ENCODE data around the gene LTBP1.
"Not testable (repeated sequence)": the region's sequence is repeated elsewhere in the genome, so short reads cannot be mapped to it uniquely, and the experiment has no call there.

Gene LTBP1

DNA sequence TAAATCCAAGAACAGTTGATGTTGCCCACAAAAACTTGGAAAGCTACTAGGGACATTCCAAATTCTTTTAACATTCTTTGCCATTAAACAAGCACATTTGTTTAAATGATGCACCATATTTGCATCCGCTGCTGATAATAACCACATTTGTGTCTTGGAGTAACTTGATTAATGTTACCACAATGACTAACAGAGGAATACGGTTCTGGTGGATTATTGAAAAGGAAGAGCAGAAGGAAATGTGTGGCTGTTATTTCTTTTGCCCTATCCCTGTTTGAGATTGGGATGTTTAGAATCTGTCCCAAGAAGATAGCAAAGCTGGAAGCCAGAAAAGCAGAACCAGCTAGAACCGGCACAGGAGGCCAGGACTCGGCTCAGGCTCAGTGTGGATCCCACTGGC lies 490.5 kb downstream of the LTBP1 start:
- peak; percentile 94 for DNase-seq

DNA sequence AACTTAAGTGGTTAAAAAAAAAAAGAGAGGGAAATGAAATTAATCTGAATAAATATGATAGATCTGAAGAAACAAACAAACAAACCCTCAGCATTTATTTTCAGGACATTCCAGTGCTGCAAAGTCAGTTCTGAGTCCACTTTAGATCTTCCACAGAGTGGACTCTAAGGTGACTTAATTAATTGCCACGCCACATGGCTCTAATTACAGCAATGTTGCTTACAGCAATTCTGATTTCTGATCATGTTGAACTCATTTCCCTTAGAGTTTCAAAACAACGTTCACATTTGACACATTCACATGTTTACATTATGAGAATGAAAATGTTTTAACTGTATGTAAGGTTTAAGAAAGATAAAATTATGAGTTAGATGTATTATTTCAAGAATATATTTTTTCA lies 491.1 kb downstream of the LTBP1 start:
- DNase-seq: no peak

DNA sequence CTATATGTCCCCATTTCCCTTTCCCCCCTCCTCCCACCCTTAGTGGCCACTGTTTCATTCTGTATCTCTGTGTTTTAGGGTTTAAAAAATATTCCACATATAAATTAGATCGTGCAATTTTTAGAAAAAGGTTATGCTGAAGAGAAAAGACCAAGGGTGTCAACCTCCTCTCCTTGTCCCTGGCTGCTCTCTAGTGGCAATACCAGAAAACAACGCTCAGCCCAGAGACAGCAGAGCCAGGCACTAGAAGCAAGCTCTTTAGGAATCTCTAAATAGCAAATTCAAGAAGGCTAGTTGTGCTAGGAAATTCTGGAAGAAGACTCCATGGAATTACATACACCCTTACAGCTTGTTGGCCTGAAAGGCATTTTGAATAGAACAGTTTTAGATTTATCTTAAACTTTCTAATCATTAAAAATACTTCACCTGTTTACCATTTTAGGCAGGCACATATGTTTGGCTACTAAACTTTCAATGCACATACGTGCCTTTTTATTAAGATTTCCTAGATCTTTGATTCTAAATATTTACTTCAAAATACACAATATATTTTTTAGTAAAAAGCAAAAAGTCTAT lies 494.6 kb downstream of the LTBP1 start:
- peak; percentile 71 for DNase-seq

DNA sequence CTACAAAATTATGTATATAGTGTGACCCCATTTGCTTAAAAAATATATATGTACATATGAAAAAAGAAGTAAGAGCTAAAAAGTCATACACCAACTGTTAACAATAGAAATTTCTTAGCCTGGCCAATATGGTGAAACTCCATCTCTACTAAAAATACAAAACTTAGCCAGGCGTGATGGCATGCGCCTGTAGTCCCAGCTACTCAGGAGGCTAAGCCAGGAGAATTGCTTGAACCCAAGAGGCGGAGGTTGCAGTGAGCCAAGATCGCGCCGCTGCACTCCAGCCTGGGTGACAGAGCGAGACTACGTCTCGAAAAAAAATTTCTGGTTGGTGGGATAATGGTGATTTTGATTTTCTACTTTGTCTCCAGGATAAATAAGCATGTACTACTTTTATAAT lies 495.3 kb downstream of the LTBP1 start:
- not testable (repeated sequence) for DNase-seq

DNA sequence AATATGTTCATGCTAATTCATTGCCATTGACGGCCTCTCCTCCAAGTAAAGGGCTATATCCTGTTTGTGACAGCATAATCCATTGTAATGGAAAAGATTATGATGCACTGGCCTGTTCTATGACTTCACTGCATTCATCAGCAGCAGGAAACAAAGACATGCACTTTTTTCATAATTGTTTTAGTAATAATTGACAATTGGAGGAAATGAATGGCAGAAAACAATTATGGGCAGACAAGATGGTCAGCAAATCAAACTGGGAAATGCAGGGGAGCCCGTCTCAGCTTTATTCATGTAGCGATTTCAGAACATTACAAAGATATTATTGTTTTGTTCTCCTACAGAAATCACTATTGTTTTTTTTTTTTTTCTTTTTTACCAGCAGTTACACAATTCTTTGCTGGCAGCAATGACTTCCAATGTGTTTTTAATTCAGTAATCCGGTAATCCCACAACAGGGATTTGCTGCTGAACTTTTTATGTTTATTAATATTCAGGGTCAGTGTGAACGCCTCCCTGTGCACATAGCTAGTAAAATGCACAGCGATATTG lies 495.9 kb downstream of the LTBP1 start:
- DNase-seq: no peak

DNA sequence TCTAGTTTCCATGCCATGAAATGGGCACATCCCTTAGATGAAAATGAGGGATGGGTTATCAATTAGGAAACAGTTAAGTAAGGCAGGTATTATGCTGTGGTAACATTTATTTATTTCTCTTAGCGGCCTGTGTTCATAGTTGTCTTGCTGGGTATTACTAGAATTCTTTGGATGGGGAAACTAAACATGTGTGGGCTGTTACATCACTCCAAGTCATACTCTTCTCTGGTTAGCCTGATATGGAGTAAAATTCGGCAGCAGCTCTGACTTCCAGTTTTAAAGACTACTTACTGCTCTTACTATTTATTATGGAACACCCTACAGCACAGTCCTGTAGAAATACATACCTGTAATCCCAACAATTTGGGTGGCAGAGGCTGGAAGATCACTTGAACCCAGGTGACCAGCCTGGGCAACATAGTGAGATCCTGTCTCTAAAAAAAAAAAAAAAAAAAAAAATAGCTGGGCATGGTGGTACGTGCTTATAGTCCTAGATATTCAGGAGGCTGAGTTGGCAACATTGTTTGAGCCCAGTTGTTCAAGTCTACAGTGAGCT lies 496.6 kb downstream of the LTBP1 start:
- no peak for DNase-seq

DNA sequence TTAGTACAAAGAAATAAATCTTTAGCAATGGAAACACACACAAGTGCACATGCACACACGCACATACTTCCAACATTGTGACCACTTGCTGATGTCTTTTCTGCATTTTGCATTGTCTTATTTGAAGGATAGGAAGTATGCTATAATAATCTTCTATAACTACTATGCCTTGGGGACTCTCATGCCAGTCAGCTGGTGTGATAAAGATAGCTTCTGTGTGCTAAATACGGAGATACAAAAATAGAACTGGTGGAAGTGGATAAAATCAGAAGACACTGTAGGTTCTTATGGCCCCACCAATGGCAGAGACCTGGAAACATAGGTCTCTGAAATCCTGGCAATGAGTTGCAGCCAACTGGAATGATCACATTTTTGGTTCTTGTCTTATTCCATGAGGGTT lies 498.2 kb downstream of the LTBP1 start:
- no peak for DNase-seq

DNA sequence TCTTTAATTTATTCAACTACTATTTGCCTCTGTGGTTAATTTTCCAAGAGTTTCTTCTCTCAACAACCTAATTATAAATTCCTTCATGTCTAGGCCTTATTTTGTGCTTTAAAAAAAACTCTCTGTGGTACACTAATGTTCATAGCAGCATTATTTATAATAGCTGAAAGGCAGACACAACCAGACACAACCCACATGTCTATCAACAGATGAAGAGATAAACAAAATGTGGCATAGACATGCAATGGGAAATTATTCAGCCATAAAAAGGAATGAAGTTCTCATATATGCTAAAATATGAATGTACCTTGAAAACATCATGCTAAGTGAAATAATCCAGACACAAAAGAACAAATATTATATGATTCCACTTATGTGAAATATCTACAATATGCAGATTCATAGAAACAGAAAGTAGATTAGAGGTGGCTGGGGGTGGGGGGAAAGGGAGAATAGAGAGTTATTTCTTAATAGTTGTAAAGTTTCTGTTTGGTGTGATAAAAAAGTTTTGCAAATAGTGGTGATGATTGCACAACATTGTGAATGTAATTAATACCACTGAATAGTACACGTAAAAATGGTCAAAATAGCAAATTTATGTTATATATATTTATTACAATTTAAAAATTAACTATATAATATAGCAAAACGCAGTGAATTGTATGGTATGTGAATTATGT lies 501.6 kb downstream of the LTBP1 start:
- DNase-seq: no peak

Measured in fibroblast of skin of scalp (primary cell).